Uterus (tissue), 2 donors: ENCODE data around the gene KHDRBS2.

ENCODE experiments used
- CTCF ChIP-seq, 4 experiments: fragments of 200-600 bp in 2 of 4; fragments of 450-650 bp in 2 of 4; sonication (generic) in 2 of 4; IDR thresholded peaks; one replicate each; pipeline ENCODE4 v1.5.1; 2016 to 2019; ENCODE audit warnings: antibody characterized with exemption in 4 of 4, mild to moderate bottlenecking in 2 of 4, moderate library complexity in 1 of 4
- POLR2A ChIP-seq, 2 donors: fragments of 450-650 bp; IDR thresholded peaks; one replicate each; pipeline ENCODE4 v1.6.1; 2016; ENCODE audit warnings: antibody characterized with exemption in 2 of 2, mild to moderate bottlenecking in 1 of 2, moderate library complexity in 1 of 2

GRCh38 chr6:62045502-62045901, 240.5 kb downstream of the KHDRBS2 start:
- no peak for TF ChIP-seq CTCF (IDR thresholded peaks at IDR 0.05)
- TF ChIP-seq POLR2A (IDR thresholded peaks at IDR 0.05) = no peak
